Spleen (tissue), 11 donors: Measurements from ENCODE around the gene GTF2B. TPM values are rescaled to one million over a fixed set of nuclear protein-coding genes. Genes with fewer than 3 reads are reported as not detected.
"Not testable (repeated sequence)": the region's sequence is repeated elsewhere in the genome, so short reads cannot be mapped to it uniquely, and the experiment has no call there.

ENCODE experiments used
- DNase-seq: peaks from one replicate; pipeline ENCODE4 v3.0.0-alpha.2; 2020
- H3K27ac ChIP-seq, 8 donors: fragments of 200-600 bp; sonication (generic) in 7 of 8; 1 replicate in 4 of 8; 2 replicates in 4 of 8; pipeline versions ENCODE4 v1.5.0 to v1.8.0; 2016 to 2021; ENCODE audit warnings: inconsistent platforms in 4 of 8, mild to moderate bottlenecking in 4 of 8, moderate library complexity in 1 of 8
- H3K27me3 ChIP-seq, 7 donors: fragments of 200-600 bp; sonication (generic) in 6 of 7; replicated peaks in 1 of 7; 1 replicate in 4 of 7; 2 replicates in 3 of 7; pipeline versions ENCODE4 v1.5.0 to v1.8.0; 2016 to 2021; ENCODE audit warnings: inconsistent platforms in 3 of 7, mild to moderate bottlenecking in 1 of 7
- H3K36me3 ChIP-seq, 6 donors: fragments of 200-600 bp; sonication (generic) in 5 of 6; 1 replicate in 4 of 6; 2 replicates in 2 of 6; pipeline versions ENCODE4 v1.5.0 to v1.8.0; 2016 to 2021; ENCODE audit warnings: inconsistent platforms in 2 of 6
- H3K4me1 ChIP-seq, 6 donors: fragments of 200-600 bp; sonication (generic) in 5 of 6; 1 replicate in 3 of 6; 2 replicates in 3 of 6; pipeline versions ENCODE4 v1.5.0 to v1.8.0; 2016 to 2021; ENCODE audit warnings: inconsistent platforms in 3 of 6
- H3K4me3 ChIP-seq, 8 donors: fragments of 200-600 bp; sonication (generic) in 7 of 8; 1 replicate in 4 of 8; 2 replicates in 4 of 8; pipeline versions ENCODE4 v1.5.0 to v1.8.0; 2016 to 2021; ENCODE audit warnings: inconsistent platforms in 4 of 8, mild to moderate bottlenecking in 4 of 8, moderate library complexity in 2 of 8
- H3K9me3 ChIP-seq, 8 donors: fragments of 200-600 bp; sonication (generic) in 7 of 8; 1 replicate in 4 of 8; 2 replicates in 4 of 8; pipeline versions ENCODE4 v1.5.0 to v1.8.0; 2016 to 2021; ENCODE audit warnings: inconsistent platforms in 4 of 8
- POLR2A ChIP-seq, 3 donors: fragments of 450-650 bp; IDR thresholded peaks; one replicate each; pipeline ENCODE4 v1.5.1; 2017; ENCODE audit warnings: antibody characterized with exemption in 3 of 3, mild to moderate bottlenecking in 1 of 3
- POLR2AphosphoS5 ChIP-seq, 3 donors: sonication (generic); formaldehyde crosslinking; IDR thresholded peaks; one replicate each; pipeline ENCODE4 v1.5.1; 2017; ENCODE audit warnings: antibody characterized with exemption in 3 of 3
- WGBS, 5 donors: extraction: QIAGEN DNeasy Blood & Tissue Kit in 3 of 5; methylation state at CpG; one replicate each; pipeline versions ENCODE4 v1.1.5 to v1.1.7; 2013 to 2018; 5-methylcytosine and 5-hydroxymethylcytosine counted together
- intact Hi-C: fragments of 100-400 bp; cut with DNase I; formaldehyde crosslinking; loops from one replicate; pipeline ENCODE4 v1.15.0; 2023; ENCODE audit warnings: low total_unique reads
- polyA plus RNA-seq, 3 donors: library from polyadenylated mRNA; stranded (reverse); fragments of 200-250 nt; gene quantifications; one replicate each; pipeline ENCODE4 v1.2.1, GENCODE V29; 2013
- total RNA-seq, 7 donors: library from RNA; depleted of rRNA in 3 of 7; stranded (reverse); fragments of >200 nt in 3 of 7; fragmentation: NEBNext Ultra II Directional in 4 of 7; extraction: Animal tissue kit (Norgen Biotek cat#: 25700) in 4 of 7; gene quantifications; one replicate each; pipeline versions ENCODE4 v1.1.0 to v1.2.1, GENCODE V29; 2016 to 2021
- TF ChIP-seq, protein P1 (sequence below), 11 experiments: fragments of 200-600 bp in 7 of 11; fragments of 450-650 bp in 4 of 11; sonication (generic) in 4 of 11; IDR thresholded peaks in 8 of 11; conservative IDR thresholded peaks in 3 of 11; 1 replicate in 7 of 11; 2 replicates in 4 of 11; pipeline versions ENCODE4 v1.4.0 to v1.8.0; 2016 to 2021; ENCODE audit warnings: antibody characterized with exemption in 11 of 11, inconsistent platforms in 4 of 11, mild to moderate bottlenecking in 1 of 11
- donor health status: healthy with polysubstance abuse.
- donor health status: DM: no; HTN: no; CAD: no; lungs with moderate emphysema.
- donor health status: DM: no; HTN: no; CAD: no.
- donor health status: Bipolar disorder and iron deficiency.
- donor health status: healthy.
- donor health status: DM: no; HTN: no; CAD: no.
- donor health status: DM: yes; HTN: yes; CAD: no.

GTF2B gene
- total and polyA plus RNA-seq, 10 donors, result 24.0 to 40.5 (median 31.7) TPM

DNA sequence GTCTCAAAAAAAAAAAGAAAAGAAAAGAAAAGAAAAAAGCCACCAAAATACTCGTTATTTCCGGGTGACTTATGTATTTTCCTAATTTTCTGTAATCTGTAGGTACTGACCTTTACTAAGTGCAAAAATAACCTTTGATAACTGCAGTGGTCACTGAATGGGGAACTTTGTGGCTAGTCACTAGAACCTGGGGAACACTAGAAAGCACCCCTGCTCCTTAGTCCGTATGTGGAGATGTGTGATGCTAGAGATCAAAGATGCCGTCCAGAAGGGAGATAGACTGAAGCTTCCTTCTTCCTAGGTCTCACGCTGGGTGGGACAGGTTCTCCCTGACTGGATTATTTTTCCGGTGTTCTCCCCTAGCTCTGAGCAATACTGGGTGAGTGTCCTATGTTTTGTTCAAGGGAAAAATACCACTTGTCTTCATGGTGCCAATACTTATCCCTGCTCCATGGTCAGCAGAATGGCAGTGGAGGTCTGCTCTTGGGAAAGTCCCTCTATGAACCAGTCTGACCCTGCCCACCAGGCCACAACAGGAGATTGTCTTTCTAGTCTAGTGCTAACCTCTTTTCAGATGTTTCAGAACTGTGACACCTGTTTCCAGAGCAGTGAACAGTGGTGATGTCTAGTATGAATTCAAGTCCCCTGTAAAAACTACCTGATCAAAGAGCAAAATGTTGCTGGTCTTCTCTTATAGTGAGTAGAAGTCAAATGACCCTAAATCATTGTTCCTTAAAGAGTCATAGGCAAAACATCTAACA, 39.9 kb downstream of the GTF2B start:
- TF ChIP-seq, protein P1, sequence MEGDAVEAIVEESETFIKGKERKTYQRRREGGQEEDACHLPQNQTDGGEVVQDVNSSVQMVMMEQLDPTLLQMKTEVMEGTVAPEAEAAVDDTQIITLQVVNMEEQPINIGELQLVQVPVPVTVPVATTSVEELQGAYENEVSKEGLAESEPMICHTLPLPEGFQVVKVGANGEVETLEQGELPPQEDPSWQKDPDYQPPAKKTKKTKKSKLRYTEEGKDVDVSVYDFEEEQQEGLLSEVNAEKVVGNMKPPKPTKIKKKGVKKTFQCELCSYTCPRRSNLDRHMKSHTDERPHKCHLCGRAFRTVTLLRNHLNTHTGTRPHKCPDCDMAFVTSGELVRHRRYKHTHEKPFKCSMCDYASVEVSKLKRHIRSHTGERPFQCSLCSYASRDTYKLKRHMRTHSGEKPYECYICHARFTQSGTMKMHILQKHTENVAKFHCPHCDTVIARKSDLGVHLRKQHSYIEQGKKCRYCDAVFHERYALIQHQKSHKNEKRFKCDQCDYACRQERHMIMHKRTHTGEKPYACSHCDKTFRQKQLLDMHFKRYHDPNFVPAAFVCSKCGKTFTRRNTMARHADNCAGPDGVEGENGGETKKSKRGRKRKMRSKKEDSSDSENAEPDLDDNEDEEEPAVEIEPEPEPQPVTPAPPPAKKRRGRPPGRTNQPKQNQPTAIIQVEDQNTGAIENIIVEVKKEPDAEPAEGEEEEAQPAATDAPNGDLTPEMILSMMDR (IDR thresholded peaks at IDR 0.05 in 8 of 11, conservative IDR thresholded peaks at IDR 0.05 in 3 of 11), result no peak
- peak in 1 of 3 donors; percentile 20 for TF ChIP-seq POLR2AphosphoS5 (IDR thresholded peaks at IDR 0.05)
- WGBS, 5 donors, result 86 to 94% (median 88%) methylated on average over 6 of the region's 6 CpGs
- Histone ChIP-seq H3K36me3 (peaks cover 0 to 74% (median 51%) of the 10 kb centered on the region in 6 donors), H3K27ac (no peak overlapping the region), H3K9me3 (no peaks in the 10 kb centered on the region), H3K27me3 (no peaks in the 10 kb centered on the region), H3K4me3 (no peak overlapping the region), H3K4me1 (no peaks in the 10 kb centered on the region)
- no peak for DNase-seq
- intact Hi-C loops, result no loop called here

GRCh38 chr1:88847643-88848042, 43.7 kb downstream of the GTF2B start:
- Histone ChIP-seq H3K27ac (no peak overlapping the region), H3K4me3 (no peak overlapping the region), H3K27me3 (no peaks in the 10 kb centered on the region), H3K36me3 (peaks cover 0 to 36% (median 16%) of the 10 kb centered on the region in 6 donors), H3K9me3 (no peaks in the 10 kb centered on the region), H3K4me1 (no peaks in the 10 kb centered on the region)
- 20 to 46% (median 44%) methylated on average over 1 of the region's 1 CpG for WGBS, 5 donors
- no peak for DNase-seq
- intact Hi-C loops, result no loop called here
- TF ChIP-seq POLR2A (IDR thresholded peaks at IDR 0.05), result no peak
- no peak for TF ChIP-seq POLR2AphosphoS5 (IDR thresholded peaks at IDR 0.05)
- TF ChIP-seq, protein P1 (IDR thresholded peaks at IDR 0.05 in 8 of 11, conservative IDR thresholded peaks at IDR 0.05 in 3 of 11), result no peak

GRCh38 chr1:88825721-88826120, 65.6 kb downstream of the GTF2B start:
- Histone ChIP-seq H3K36me3 (peaks cover 0 to 97% (median 31%) of the 10 kb centered on the region in 6 donors), H3K27me3 (no peaks in the 10 kb centered on the region), H3K27ac (no peak overlapping the region), H3K4me3 (no peak overlapping the region), H3K4me1 (no peaks in the 10 kb centered on the region), H3K9me3 (no peaks in the 10 kb centered on the region)
- WGBS, 5 donors, result 91 to 100% (median 96%) methylated on average over 2 of the region's 2 CpGs
- no peak for TF ChIP-seq POLR2A (IDR thresholded peaks at IDR 0.05)
- TF ChIP-seq, protein P1 (IDR thresholded peaks at IDR 0.05 in 8 of 11, conservative IDR thresholded peaks at IDR 0.05 in 3 of 11), result no peak
- TF ChIP-seq POLR2AphosphoS5 (IDR thresholded peaks at IDR 0.05), result no peak
- no peak for DNase-seq
- intact Hi-C loops, result no loop called here

DNA sequence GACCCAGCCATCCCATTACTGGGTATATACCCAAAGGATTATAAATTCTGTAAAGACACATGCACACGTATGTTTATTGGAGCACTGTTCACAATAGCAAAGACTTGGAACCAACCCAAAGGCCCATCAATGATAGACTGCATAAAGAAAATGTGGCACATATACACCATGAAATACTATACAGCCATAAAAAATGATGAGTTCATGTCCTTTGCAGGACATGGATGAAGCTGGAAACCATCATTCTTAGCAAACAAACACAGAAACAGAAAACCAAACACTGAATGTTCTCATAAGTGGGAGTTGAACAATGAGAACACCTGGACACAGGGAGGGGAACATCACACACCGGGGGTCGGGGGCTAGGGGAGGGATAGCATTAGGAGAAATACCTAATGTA, 71.7 kb downstream of the GTF2B start:
- H3K36me3 ChIP-seq, result peaks cover 0 to 87% (median 34%) of the 10 kb centered on the region in 6 donors
- H3K4me3 ChIP-seq, DNase-seq, H3K27ac ChIP-seq, H3K27me3 ChIP-seq, intact Hi-C loops, H3K9me3 ChIP-seq, H3K4me1 ChIP-seq: not testable (repeated sequence)
- 94 to 99% (median 95%) methylated on average over 3 of the region's 3 CpGs for WGBS, 5 donors
